ENCODE results near the gene PNMA3.

DNA sequence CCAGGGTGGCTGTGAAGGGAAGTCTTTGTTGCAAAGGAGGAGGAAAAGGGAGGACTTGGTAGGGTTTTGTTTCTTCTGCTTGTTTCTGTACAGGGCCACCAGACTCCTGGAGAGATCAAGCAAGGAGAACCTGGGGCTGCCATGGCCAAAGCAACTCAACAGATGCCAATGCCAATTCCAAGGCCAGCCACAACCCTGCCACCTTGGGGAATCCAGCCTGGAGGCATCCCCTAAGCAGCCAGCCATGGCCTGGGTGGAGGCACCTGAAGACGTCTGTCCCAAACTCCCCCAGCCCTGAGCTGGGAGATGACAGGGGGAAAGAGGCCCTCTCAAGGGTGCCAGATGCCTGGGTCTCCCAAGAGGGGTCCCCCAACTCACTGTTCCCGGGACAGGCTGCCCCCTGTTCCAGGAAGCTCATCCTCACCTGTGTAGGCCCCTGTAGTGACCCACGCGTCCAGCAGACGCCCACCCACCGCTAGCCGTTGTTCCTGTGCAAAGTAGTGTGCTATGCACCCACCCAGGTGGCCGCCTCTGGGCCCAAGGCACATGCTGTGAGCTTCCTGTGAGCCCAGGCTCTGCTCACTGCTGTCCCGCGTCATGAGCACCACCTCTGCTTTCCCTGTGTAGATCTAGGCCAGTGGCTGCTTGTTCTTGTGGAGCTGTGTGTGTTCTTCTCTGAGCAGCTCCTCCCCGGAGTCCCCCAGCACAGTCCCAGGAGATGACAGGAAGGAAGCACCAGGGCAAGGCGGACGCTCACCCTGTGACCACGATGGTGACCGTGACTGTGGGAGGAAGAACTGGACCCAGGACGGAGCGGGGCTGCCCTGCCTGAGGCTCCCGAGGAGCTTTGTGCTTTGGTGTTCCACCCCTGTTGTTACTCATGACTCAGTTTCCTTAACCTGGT lies 3.2 kb downstream of the PNMA3 start:
- TF ChIP-seq, protein P1, sequence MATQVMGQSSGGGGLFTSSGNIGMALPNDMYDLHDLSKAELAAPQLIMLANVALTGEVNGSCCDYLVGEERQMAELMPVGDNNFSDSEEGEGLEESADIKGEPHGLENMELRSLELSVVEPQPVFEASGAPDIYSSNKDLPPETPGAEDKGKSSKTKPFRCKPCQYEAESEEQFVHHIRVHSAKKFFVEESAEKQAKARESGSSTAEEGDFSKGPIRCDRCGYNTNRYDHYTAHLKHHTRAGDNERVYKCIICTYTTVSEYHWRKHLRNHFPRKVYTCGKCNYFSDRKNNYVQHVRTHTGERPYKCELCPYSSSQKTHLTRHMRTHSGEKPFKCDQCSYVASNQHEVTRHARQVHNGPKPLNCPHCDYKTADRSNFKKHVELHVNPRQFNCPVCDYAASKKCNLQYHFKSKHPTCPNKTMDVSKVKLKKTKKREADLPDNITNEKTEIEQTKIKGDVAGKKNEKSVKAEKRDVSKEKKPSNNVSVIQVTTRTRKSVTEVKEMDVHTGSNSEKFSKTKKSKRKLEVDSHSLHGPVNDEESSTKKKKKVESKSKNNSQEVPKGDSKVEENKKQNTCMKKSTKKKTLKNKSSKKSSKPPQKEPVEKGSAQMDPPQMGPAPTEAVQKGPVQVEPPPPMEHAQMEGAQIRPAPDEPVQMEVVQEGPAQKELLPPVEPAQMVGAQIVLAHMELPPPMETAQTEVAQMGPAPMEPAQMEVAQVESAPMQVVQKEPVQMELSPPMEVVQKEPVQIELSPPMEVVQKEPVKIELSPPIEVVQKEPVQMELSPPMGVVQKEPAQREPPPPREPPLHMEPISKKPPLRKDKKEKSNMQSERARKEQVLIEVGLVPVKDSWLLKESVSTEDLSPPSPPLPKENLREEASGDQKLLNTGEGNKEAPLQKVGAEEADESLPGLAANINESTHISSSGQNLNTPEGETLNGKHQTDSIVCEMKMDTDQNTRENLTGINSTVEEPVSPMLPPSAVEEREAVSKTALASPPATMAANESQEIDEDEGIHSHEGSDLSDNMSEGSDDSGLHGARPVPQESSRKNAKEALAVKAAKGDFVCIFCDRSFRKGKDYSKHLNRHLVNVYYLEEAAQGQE (IDR thresholded peaks at IDR 0.05; ENCODE audit: low read depth) = no peak
- TF ChIP-seq NFIC (IDR thresholded peaks at IDR 0.05) (no peak), TAF1 (IDR thresholded peaks at IDR 0.05; ENCODE audit: low read depth) (no peak), YY1 (IDR thresholded peaks at IDR 0.05; ENCODE audit: low read depth) (no peak), CREB1 (IDR thresholded peaks at IDR 0.05; ENCODE audit: low read depth) (no peak)
- TF ChIP-seq, protein P2, sequence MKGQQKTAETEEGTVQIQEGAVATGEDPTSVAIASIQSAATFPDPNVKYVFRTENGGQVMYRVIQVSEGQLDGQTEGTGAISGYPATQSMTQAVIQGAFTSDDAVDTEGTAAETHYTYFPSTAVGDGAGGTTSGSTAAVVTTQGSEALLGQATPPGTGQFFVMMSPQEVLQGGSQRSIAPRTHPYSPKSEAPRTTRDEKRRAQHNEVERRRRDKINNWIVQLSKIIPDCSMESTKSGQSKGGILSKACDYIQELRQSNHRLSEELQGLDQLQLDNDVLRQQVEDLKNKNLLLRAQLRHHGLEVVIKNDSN (IDR thresholded peaks at IDR 0.05) = no peak

Data from Ishikawa (cell line).